B cell (primary cell): ENCODE data around the gene MID1. TPM values are rescaled to one million over a fixed set of nuclear protein-coding genes. Genes with fewer than 3 reads are reported as not detected.

ENCODE experiments used
- ATAC-seq: fragments of 200-7000 bp; cut with Tn5 transposase; one replicate; pipeline ENCODE4 v1.10.0; 2021; ENCODE audit warnings: low read depth, mild to moderate bottlenecking, moderate number of reproducible peaks, moderate library complexity
- CTCF ChIA-PET: fragments of 350-600 bp; sonication (Branson Sonifier 250); formaldehyde crosslinking; loops from one replicate; lab custom pipeline; 2021; ENCODE audit warnings: antibody characterized with exemption, inconsistent platforms; lab: Charles Lee
- POLR2A ChIA-PET: fragments of 350-600 bp; sonication (Branson Sonifier 250); formaldehyde crosslinking; loops from one replicate; lab custom pipeline; 2021; ENCODE audit warnings: antibody characterized with exemption; lab: Charles Lee
- DNase-seq: peaks from one replicate; pipeline ENCODE4 v3.0.0; 2013
- H2AFZ ChIP-seq: 2 replicates; pipeline ENCODE4 v1.6.1; 2012; ENCODE audit warnings: mild to moderate bottlenecking, low read depth, low read length; ENCODE audit not compliant: insufficient read depth, poor library complexity, severe bottlenecking
- H3K27ac ChIP-seq, 2 donors: 1 replicate in 1 of 2; 2 replicates in 1 of 2; pipeline ENCODE4 v1.5.1; 2012 to 2013; ENCODE audit warnings: low read length in 2 of 2, mild to moderate bottlenecking in 2 of 2, moderate library complexity in 1 of 2
- H3K27me3 ChIP-seq, 4 experiments: fragments of 200-600 bp in 1 of 4; sonication (generic) in 1 of 4; replicated peaks in 1 of 4; 1 replicate in 2 of 4; 2 replicates in 2 of 4; pipeline versions ENCODE4 v1.6.1 to v1.7.0; 2013 to 2016; ENCODE audit warnings: low read length in 3 of 4, mild to moderate bottlenecking in 2 of 4, mixed read lengths in 1 of 4, moderate library complexity in 1 of 4; ENCODE audit not compliant: insufficient read depth in 4 of 4, control insufficient read depth in 3 of 4; ENCODE audit errors: control extremely low read depth in 1 of 4
- H3K36me3 ChIP-seq, 2 experiments: replicated peaks in 1 of 2; 1 replicate in 1 of 2; 2 replicates in 1 of 2; pipeline versions ENCODE4 v1.6.1 to v1.7.1; 2013; ENCODE audit warnings: low read length in 1 of 2; ENCODE audit not compliant: insufficient read depth in 2 of 2, control insufficient read depth in 1 of 2; ENCODE audit errors: control extremely low read depth in 1 of 2, extremely low read depth in 1 of 2
- H3K4me1 ChIP-seq, 2 donors: fragments of 200-600 bp in 1 of 2; sonication (generic) in 1 of 2; 1 replicate in 1 of 2; 2 replicates in 1 of 2; pipeline versions ENCODE4 v1.5.1 to v1.6.1; 2013 to 2017; ENCODE audit warnings: low read length in 2 of 2; ENCODE audit not compliant: control insufficient read depth in 2 of 2, insufficient read depth in 2 of 2
- H3K4me2 ChIP-seq: replicated peaks from 2 replicates; pipeline ENCODE3; 2012; ENCODE audit warnings: mild to moderate bottlenecking, low read depth, low read length; ENCODE audit not compliant: poor library complexity, severe bottlenecking
- H3K4me3 ChIP-seq, 5 experiments: fragments of 200-600 bp in 1 of 5; sonication (generic) in 1 of 5; 1 replicate in 3 of 5; 2 replicates in 2 of 5; pipeline versions ENCODE4 v1.5.1 to v1.7.0; 2011 to 2016; ENCODE audit warnings: low read length in 4 of 5, mild to moderate bottlenecking in 4 of 5, low read depth in 2 of 5, control low read depth in 1 of 5, moderate library complexity in 1 of 5; ENCODE audit not compliant: insufficient read depth in 1 of 5; ENCODE audit errors: control extremely low read depth in 1 of 5, extremely low read depth in 1 of 5
- H3K79me2 ChIP-seq: fragments of 200-600 bp; sonication (generic); one replicate; pipeline ENCODE4 v1.6.0; 2016; ENCODE audit warnings: low read length; ENCODE audit not compliant: control insufficient read depth, insufficient read depth
- H3K9ac ChIP-seq: fragments of 200-600 bp; sonication (generic); 2 replicates; pipeline ENCODE4 v1.6.1; 2017; ENCODE audit warnings: mild to moderate bottlenecking, low read length, moderate library complexity
- H3K9me3 ChIP-seq, 3 donors: one replicate each; pipeline versions ENCODE4 v1.6.1 to v1.7.1; 2013; ENCODE audit warnings: low read length in 2 of 3; ENCODE audit not compliant: control insufficient read depth in 2 of 3, insufficient read depth in 1 of 3; ENCODE audit errors: control extremely low read depth in 1 of 3
- H4K20me1 ChIP-seq: 2 replicates; pipeline ENCODE4 v1.6.0; 2012; ENCODE audit warnings: mild to moderate bottlenecking, low read length; ENCODE audit not compliant: insufficient read depth, control insufficient read depth, poor library complexity, severe bottlenecking
- H3K27ac Mint-ChIP-seq: one replicate; pipeline ENCODE4 v1.8.0; 2021; ENCODE audit warnings: mixed read lengths
- H3K27me3 Mint-ChIP-seq: one replicate; pipeline ENCODE4 v1.8.0; 2021; ENCODE audit warnings: mixed read lengths
- H3K4me1 Mint-ChIP-seq: one replicate; pipeline ENCODE4 v1.8.0; 2021; ENCODE audit warnings: mixed read lengths
- H3K4me3 Mint-ChIP-seq: one replicate; pipeline ENCODE4 v1.8.0; 2021; ENCODE audit warnings: mixed read lengths
- H3K9me3 Mint-ChIP-seq: one replicate; pipeline ENCODE4 v1.8.0; 2022; ENCODE audit warnings: mixed read lengths; ENCODE audit not compliant: insufficient read depth
- EZH2 ChIP-seq: IDR thresholded peaks from 2 replicates; pipeline ENCODE4 v1.6.1; 2012; ENCODE audit warnings: borderline replicate concordance, low read depth, mild to moderate bottlenecking, moderate library complexity, low read length; ENCODE audit not compliant: insufficient read depth, poor library complexity, severe bottlenecking
- WGBS: methylation state at CpG from one replicate; pipeline ENCODE4 v1.1.5; 2013; ENCODE audit warnings: missing lambda C conversion rate; ENCODE audit not compliant: insufficient coverage; 5-methylcytosine and 5-hydroxymethylcytosine counted together
- intact Hi-C: fragments of 100-400 bp; cut with micrococcal nuclease; formaldehyde crosslinking; loops from one replicate; pipeline ENCODE4 v1.10.0; 2022
- polyA plus RNA-seq: library from polyadenylated mRNA; depleted of rRNA; stranded (reverse); fragments of >200 nt; gene quantifications from 2 replicates; pipeline ENCODE4 v1.2.3, GENCODE V29; 2012
- total RNA-seq, 2 donors: library from RNA; stranded (reverse); fragments of 120-200 nt in 1 of 2; gene quantifications; 1 replicate in 1 of 2; 2 replicates in 1 of 2; pipeline versions ENCODE4 v1.2.3 to v1.2.4, GENCODE V29; 2013 to 2022
- TF ChIP-seq, protein P1 (sequence below): fragments of 200-600 bp; IDR thresholded peaks from one replicate; pipeline ENCODE4 v1.8.0; 2022; ENCODE audit warnings: antibody characterized with exemption, mild to moderate bottlenecking

The MID1 gene
- total and polyA plus RNA-seq, 2 donors (not counting 1 experiment from before 2014, with no cell fraction given): 0.15 to 0.44 TPM

DNA sequence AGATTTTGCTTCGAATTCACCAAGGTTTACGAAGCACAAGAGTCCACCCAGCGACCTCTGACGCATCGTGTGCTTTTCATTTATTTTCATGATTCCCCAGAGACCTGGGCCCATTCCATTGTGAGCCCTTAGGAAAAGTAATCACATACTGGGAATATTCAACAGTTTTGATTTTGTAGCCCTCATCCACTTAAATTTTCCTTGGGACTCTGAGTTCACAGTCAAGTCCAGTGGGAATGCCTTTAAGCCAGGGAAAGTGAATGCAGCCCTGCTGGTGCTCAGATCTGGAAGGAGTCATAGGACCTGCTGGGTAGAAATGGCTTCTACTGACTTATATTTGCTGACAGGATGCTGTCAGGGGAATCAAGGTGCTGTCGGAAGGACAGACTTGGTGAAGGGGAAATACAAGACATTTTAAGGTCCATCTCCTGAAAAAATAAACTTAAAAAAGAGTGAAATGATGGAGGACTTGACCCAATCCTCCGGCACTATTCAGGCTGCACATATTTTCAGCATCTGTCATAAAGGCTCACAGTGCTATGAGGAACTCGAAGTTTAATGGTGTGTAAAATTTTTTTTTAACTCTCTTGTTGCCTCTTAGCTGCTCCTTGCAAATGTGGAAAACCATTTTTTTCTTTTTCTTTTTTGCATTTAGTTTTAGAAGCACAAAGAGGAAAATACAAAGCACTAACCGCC lies 204.9 kb downstream of the MID1 start:
- Mint-ChIP-seq H3K4me1 (no peaks in the 10 kb centered on the region), H3K4me3 (no peak overlapping the region), H3K27ac (no peak overlapping the region), H3K9me3 (no peaks in the 10 kb centered on the region), H3K27me3 (no peaks in the 10 kb centered on the region)
- Histone ChIP-seq H3K79me2 (no peaks in the 10 kb centered on the region), H3K4me3 (no peak overlapping the region), H3K9me3 (no peaks in the 10 kb centered on the region), H2AFZ (no peak overlapping the region), H3K36me3 (no peaks in the 10 kb centered on the region), H3K4me1 (no peaks in the 10 kb centered on the region), H3K27ac (no peak overlapping the region), H3K9ac (no peak overlapping the region), H3K4me2 (no peak overlapping the region), H4K20me1 (no peaks in the 10 kb centered on the region), H3K27me3 (no peaks in the 10 kb centered on the region)
- no peak for DNase-seq
- intact Hi-C loops: no loop called here
- WGBS: 90% methylated on average over 2 of the region's 9 CpGs
- CTCF ChIA-PET: no interaction called here
- no peak for ATAC-seq
- POLR2A ChIA-PET: no interaction called here
- TF ChIP-seq, protein P1, sequence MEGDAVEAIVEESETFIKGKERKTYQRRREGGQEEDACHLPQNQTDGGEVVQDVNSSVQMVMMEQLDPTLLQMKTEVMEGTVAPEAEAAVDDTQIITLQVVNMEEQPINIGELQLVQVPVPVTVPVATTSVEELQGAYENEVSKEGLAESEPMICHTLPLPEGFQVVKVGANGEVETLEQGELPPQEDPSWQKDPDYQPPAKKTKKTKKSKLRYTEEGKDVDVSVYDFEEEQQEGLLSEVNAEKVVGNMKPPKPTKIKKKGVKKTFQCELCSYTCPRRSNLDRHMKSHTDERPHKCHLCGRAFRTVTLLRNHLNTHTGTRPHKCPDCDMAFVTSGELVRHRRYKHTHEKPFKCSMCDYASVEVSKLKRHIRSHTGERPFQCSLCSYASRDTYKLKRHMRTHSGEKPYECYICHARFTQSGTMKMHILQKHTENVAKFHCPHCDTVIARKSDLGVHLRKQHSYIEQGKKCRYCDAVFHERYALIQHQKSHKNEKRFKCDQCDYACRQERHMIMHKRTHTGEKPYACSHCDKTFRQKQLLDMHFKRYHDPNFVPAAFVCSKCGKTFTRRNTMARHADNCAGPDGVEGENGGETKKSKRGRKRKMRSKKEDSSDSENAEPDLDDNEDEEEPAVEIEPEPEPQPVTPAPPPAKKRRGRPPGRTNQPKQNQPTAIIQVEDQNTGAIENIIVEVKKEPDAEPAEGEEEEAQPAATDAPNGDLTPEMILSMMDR: no peak
- TF ChIP-seq EZH2: no peak

DNA sequence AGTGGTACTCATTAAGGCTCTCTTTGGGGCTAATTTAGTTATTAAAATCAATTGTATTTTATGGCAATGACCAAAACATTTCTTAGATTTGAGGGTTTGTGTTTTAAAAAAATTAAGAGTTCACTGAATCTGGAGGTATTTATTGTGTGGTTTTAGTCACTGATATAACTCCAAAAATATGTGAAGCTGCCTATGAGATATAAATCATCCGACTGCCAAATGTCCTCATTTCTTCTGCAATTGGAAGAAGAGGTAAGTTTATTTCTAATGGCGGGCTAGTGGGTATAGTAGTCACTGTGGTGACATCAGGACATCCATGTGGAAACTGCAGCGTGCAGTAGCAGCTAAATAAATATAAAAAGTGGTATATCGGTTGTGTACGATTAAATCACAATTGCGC lies 205.5 kb downstream of the MID1 start:
- Histone ChIP-seq H3K9me3 (no peaks in the 10 kb centered on the region), H3K4me2 (no peak overlapping the region), H3K36me3 (no peaks in the 10 kb centered on the region), H3K27ac (no peak overlapping the region), H4K20me1 (no peaks in the 10 kb centered on the region), H3K27me3 (no peaks in the 10 kb centered on the region), H3K9ac (no peak overlapping the region), H3K79me2 (no peaks in the 10 kb centered on the region), H3K4me1 (no peaks in the 10 kb centered on the region), H2AFZ (no peak overlapping the region), H3K4me3 (no peak overlapping the region)
- POLR2A ChIA-PET: no interaction called here
- intact Hi-C loops: no loop called here
- DNase-seq: no peak
- TF ChIP-seq, protein P1: no peak
- no peak for TF ChIP-seq EZH2
- H3K27me3 Mint-ChIP-seq: no peaks in the 10 kb centered on the region
- H3K27ac Mint-ChIP-seq: no peak overlapping the region
- no peak for ATAC-seq
- CTCF ChIA-PET: no interaction called here
- no peak overlapping the region for H3K4me3 Mint-ChIP-seq
- no peaks in the 10 kb centered on the region for H3K9me3 Mint-ChIP-seq
- no peaks in the 10 kb centered on the region for H3K4me1 Mint-ChIP-seq
- WGBS: 100% methylated on average over 3 of the region's 6 CpGs
